SK-N-MC (cell line): Measurements from ENCODE around the gene ALKBH6.

Experiments used
- EZH2 ChIP-seq: fragments of 200-600 bp; sonication (generic); IDR thresholded peaks from one replicate; pipeline ENCODE4 v1.6.1; 2017; ENCODE audit warnings: antibody characterized with exemption
- POLR2AphosphoS5 ChIP-seq: IDR thresholded peaks from 2 replicates; pipeline ENCODE4 v1.6.1; 2012; ENCODE audit warnings: mild to moderate bottlenecking, low read depth, low read length, borderline replicate concordance

DNA sequence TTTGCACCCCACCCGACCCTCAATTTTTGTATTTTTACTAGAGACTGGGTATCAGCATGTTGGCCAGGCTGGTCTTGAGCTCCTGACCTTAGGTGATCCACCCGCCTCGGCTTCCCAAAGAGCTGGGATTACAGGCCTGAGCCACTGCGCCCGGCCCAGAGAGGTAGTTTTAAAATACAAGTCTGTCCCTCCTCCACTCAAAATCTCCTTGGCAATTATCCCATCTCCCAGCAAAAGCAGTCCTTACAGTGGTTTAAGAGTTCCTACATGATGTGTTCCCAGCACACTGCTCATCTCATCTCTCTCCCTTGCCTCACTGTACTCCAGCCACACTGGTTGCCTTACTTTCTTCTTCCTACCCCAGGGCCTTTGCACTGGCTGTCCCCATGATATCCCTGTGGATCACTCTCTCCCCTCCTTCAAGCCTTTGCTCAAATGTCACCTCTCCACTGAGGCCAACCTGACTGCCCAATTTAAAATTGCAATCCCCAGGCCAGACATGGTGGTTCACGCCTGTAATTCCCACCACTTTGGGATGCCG lies 53.5 kb downstream of the ALKBH6 start:
- TF ChIP-seq EZH2: no peak
- TF ChIP-seq POLR2AphosphoS5: no peak
